HG03432 (cell line): Measurements from ENCODE around the gene CCDC63.
A peak's percentile ranks its signal among the peaks of the same experiment; 100 is the strongest.

Experiments
- ATAC-seq: cut with Tn5 transposase; IDR thresholded peaks from one replicate; pipeline ENCODE4 v1.9.1; 2021; ENCODE audit warnings: mild to moderate bottlenecking, moderate library complexity; ENCODE audit not compliant: unreplicated experiment

The CCDC63 gene

DNA sequence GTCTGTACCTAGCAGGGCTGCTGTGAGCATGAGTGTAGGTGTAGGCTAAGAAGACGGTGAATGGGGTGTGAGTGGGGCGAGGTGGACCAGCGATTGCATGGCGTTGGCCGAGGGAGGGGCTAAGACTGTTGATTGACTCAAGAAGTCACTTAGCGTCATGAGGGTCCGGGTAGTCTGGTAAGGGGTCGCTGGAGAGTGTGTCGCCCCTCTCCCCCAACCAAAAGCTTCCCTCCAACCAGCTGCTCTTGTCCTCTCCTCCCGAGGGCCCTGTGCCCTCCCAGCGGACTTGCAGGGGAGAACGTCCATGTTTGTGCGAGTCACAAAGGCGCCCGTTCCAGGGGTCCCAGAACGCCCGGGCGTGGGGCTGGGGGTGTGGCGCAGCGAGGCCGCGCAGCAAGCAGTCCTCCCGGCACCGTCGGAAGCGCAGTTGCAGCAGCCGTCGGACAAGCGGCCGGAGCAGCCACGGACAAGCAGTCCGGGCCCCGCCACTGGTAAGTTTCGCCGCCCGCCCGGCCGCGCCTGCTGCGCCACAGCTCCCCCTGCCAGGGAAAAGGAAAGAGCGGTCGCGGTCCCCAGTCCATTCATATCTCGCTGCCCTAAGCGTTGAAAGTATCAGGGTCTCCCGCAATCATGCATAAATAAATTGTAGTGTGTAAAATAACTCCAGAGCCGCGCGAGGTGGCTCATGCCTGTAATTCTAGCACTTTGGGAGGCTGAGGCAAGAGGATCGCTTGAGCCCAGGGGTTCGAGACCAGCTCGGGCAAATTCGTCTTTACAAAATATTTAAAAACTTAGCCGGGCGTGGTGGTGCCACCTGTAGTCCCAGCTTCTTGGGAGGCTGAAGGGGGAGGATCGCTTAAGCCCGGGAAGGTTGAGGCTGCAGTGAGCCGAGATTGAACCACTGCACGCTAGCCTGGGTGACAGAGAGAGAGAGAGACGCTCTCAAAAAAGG, at the start of gene CCDC63:
TSS of gene CCDC63 (plus strand) at position 373 of the 952 bp plus-strand sequence. CDS start 5,968 bp downstream, outside the sequence.
- ATAC-seq = no peak

GRCh38 chr12:110798461-110798860, 48.3 kb upstream of the CCDC63 start:
- ATAC-seq = no peak

DNA sequence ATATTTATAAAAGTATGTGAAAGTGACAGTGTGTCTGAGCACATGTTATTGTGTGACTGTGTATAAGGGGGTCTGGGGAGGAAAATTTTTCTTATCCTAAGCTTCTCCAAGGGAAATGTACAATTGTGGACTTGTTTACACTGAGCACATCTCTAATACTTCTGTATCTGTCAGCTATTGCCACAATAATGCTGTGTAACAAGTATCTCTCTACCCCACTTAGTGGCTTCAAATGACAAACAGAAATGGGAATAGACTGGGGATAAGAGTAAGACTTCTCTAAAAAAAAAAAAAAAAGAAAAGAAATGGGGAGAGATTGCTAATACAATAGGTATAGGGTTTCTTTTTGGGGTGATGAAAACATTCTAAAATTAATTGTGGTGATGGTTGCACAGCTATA, 44.3 kb upstream of the CCDC63 start:
- no peak for ATAC-seq

DNA sequence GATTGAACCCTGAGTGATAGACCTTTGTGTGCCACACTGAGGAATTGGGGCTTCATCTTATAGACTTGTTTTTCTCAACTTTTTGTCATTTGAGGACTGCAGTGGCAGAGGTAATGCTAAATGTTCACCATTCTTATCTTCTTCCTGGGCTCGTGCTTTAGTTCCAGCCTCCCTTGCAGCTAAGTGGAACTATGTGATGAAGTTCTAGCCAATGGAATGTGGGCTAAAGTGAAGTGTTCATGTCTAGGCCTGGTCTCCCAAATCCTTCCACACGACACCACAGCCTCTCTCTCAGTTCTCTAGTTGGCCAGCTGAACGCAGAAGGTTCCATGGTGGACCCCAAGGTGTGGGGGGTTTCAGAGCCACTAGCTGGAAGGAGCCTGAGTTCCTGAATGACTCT, 42.4 kb upstream of the CCDC63 start:
- no peak for ATAC-seq

DNA sequence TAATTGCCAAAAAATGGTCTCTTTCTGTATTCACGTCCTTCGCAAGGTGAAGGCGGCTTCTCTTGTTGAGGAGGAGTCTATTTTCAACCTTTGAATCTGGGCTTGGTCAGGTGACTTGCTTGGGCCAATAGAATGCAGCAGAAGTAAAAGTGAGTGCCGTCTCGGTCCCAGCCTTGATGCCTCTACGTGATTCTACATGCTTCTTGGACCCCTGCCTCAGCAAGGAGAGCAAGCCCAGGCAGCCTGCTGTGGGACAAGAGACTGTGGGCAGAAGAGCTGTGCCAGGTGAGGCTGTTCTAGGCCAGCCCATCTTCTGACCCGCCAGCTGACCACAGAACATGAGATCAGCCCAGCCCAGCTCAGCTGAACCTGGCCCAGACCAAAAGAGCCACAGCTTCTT, 39.1 kb upstream of the CCDC63 start:
- no peak for ATAC-seq

GRCh38 chr12:110809149-110809548, 37.6 kb upstream of the CCDC63 start:
- ATAC-seq = no peak

GRCh38 chr12:110811972-110812371, 34.8 kb upstream of the CCDC63 start:
- no peak for ATAC-seq

DNA sequence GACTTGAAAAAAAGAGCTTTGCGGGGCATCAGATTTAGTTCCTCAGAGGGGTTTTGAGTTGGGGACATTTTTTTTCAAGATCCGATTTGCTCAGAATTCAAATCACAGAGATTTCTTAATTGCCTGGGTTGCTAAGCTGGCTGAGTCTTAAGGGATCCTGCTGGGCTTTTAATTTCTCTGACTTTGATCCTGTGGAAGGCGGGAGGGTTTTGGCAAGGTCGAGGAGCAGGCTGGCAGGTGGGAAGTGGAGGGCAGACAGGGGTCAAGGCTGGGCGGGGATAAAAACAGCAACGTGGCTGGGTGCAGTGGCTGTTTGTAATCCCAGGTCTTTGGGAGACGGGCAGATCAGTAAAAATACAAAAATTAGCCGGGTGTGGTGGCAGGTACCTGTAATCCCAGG, 33.5 kb upstream of the CCDC63 start:
- no peak for ATAC-seq

- ATAC-seq = no peak
Observed at GRCh38 chr12:110813756-110814155, 33.0 kb upstream of the CCDC63 start.

- no peak for ATAC-seq
Observed at GRCh38 chr12:110816248-110816647, 30.5 kb upstream of the CCDC63 start.

DNA sequence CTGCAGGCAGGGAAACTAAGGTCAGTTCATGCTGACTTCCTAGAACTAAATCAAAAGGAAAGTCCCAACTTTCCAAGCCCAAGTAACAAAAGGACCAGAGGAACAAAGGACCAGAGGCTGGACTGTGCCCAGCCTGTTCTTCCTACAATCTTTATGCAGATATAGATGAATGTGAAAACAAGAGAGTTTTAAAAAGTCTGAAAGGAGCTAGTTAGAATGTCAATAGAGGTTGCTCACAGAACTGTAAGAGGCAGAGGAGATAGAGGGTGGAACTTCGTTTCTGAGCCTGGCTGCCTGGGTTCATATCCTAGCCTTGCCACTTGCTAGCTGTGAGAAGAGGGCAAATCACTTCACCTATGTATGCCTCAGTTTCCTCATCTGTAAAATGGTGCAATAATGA, 30.0 kb upstream of the CCDC63 start:
- no peak for ATAC-seq

DNA sequence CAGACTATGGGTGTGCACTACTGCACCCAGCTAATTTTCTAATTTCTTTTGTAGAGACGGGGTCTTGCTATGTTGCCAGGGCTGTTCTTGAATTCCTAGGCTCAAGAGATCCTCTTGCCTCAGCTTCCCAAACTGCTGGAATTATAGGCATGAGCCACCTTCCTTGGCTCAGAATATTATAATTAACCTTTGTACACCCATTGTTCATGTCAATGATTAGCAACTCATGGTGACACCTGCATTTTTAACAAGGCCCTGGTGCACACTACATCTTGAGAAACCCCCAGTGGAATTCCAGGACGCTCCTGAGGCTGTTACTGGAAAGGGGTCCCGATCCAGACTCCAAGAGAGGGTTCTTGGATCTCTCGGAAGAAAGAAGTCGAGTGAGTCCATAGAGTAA, 28.3 kb upstream of the CCDC63 start:
- ATAC-seq = no peak

GRCh38 chr12:110819150-110819549, 27.6 kb upstream of the CCDC63 start:
- ATAC-seq = no peak

DNA sequence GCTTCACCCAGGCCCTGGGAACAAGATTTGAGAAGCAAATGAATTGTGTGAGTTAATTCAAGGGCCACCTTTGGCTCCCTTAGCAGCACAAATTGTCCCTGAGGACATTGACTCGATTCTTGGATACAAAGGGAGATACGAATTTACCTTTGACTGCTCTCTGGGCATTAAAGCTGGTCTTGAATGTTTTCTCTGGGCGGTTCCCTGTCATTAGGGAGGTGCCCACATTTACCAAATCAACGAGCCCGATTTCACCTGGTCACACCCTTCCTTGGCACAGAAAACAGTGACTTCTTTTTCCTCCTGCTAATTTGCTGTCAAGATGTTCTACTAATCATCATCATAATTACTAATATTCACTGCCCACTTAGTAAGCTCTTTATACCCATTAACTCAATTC, 27.1 kb upstream of the CCDC63 start:
- ATAC-seq = no peak

- ATAC-seq = no peak
Observed at GRCh38 chr12:110821917-110822316, 24.9 kb upstream of the CCDC63 start.

- no peak for ATAC-seq
Observed at GRCh38 chr12:110822821-110823415, 23.9 kb upstream of the CCDC63 start.

DNA sequence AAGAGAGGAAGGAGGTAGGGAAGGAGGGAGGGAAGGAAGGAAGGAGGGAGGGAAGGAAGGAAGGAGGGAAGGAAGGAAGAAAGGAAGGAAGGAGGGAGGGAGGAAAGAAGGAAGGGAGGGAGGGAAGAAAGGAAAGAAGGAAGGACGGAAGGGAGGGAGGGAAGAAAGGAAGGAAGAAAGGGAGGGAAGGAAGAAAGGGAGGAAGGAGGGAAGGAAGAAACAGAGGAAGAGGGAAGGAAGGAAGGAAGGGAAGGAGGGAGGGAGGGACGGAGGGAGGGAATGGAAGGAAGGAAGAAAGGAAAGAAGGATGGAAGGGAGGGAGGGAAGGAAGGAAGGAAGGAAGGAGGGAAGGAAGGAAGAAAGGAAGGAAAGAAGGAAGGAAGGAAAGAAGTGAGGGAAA, 22.4 kb upstream of the CCDC63 start:
- ATAC-seq = no peak

DNA sequence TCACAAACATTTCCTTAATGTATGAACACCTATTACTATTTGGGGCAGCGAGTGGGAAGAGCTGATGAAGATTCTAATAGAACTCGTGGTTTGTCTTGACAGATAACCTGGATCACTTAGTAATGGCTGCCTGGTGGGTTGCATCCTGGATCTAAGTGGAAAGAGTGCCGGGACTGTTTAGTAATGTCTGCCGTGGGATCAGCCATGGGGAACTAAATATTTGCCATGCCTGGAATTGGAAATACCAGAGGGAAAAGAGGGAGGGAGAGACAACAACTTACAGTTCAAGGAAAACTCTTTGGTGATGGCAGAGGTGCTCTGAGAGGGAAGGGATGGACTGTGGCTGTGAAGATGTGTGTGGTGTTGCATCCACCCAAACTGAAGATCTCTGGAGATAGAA, 21.3 kb upstream of the CCDC63 start:
- ATAC-seq = no peak

GRCh38 chr12:110826592-110827200, 20.1 kb upstream of the CCDC63 start:
- ATAC-seq = peak; percentile 55

GRCh38 chr12:110829308-110829707, 17.5 kb upstream of the CCDC63 start:
- ATAC-seq = no peak

DNA sequence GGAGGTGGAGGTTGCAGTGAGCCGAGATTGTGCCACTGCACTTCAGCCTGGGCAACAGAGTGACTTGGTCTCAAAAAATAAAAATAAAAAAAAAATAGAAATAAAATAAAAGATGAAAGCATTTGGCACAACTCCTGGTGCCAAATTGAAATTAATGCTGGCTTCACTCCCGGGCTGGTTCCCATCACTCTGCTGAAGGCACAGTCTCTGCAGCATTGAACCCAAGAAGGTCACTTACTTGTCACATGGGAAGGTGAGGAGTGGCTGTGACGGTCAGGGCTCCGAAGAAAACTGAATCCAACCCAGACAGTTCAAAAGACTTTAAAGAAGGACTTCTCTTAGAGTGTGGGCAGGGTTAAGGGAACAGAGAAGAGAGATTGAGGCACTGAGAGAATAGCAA, 10.5 kb upstream of the CCDC63 start:
- no peak for ATAC-seq

DNA sequence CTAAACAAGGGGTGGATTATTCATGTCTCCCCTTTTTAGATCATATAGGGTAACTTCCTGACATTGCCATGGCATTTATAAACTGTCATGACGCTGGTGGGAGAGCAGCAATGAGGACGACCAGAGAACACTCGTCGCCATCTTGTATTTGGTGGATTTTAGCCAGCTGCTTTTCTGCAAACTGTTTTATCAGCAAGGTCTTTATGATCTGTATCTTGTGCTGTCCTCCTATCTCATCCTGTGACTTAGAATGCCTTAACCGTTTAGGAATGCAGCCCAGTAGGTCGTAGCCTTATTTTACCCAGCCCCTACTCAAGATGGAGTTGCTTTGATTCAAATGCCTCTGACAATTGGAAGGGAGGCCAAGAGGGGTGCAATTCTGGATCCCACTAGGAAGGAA, 5.8 kb upstream of the CCDC63 start:
- no peak for ATAC-seq
